ENCODE data around the gene SIGLEC1. TPM values are rescaled to one million over a fixed set of nuclear protein-coding genes. Genes with fewer than 3 reads are reported as not detected.

The SIGLEC1 gene
- total RNA-seq, 2 experiments from 2014 or later = 0.08 to 0.11 TPM

GRCh38 chr20:3755814-3756480 is 43.5 kb upstream of the SIGLEC1 start:
- ChIA-PET CTCF (interaction anchor here (1.4 kb wide), 1 partner anchor 99 kb away, joined by 5 read pairs; no protein-coding TSS in a partner anchor), POLR2A (no interaction called here)
- H3K9me3 Mint-ChIP-seq = no peaks in the 10 kb centered on the region
- H3K27ac Mint-ChIP-seq = no peak overlapping the region
- intact Hi-C loops (cut with DNase I, micrococcal nuclease) = loop anchor here in 1 of 2 experiments (2.0 kb wide), 1 partner anchor 329 kb away; no protein-coding TSS in a partner anchor
- H3K27me3 ChIP-seq (ENCODE audit: control insufficient read depth in 1 of 2, insufficient read depth in 2 of 2, low read length in 2 of 2) = no peaks in the 10 kb centered on the region
- DNase-seq (no peak), ATAC-seq (ENCODE audit: poor library complexity) (no peak)
- peaks cover 14% of the 10 kb centered on the region for H3K4me1 Mint-ChIP-seq (ENCODE audit: low read depth)
- H3K4me1 ChIP-seq (ENCODE audit: insufficient read depth, low read length) = peaks cover 9% of the 10 kb centered on the region
- peaks cover 22% of the 10 kb centered on the region for H3K36me3 Mint-ChIP-seq (ENCODE audit: low read depth)
- no peaks in the 10 kb centered on the region for H3K9me3 ChIP-seq (ENCODE audit: control insufficient read depth in 1 of 2, insufficient read depth in 1 of 2, low read length in 2 of 2)
- H3K4me3 ChIP-seq (ENCODE audit: low read length) = no peak overlapping the region
- H3K27me3 Mint-ChIP-seq = no peaks in the 10 kb centered on the region
- no peak for TF ChIP-seq CTCF (IDR thresholded peaks at IDR 0.05)
- H3K36me3 ChIP-seq (ENCODE audit: insufficient read depth, low read length) = peaks cover 8% of the 10 kb centered on the region
- H3K4me3 Mint-ChIP-seq = no peak overlapping the region
- H3K27ac ChIP-seq (ENCODE audit: low read depth in 1 of 2, low read length in 2 of 2) = no peak overlapping the region

- intact Hi-C loops (cut with DNase I, micrococcal nuclease) = loop anchor here in 1 of 2 experiments (2.0 kb wide), 1 partner anchor 330 kb away; no protein-coding TSS in a partner anchor
- Histone ChIP-seq H3K9me3 (ENCODE audit: control insufficient read depth in 1 of 2, insufficient read depth in 1 of 2, low read length in 2 of 2) (no peaks in the 10 kb centered on the region), H3K4me1 (ENCODE audit: insufficient read depth, low read length) (peaks cover 9% of the 10 kb centered on the region), H3K27me3 (ENCODE audit: control insufficient read depth in 1 of 2, insufficient read depth in 2 of 2, low read length in 2 of 2) (no peaks in the 10 kb centered on the region), H3K36me3 (ENCODE audit: insufficient read depth, low read length) (peaks cover 8% of the 10 kb centered on the region), H3K4me3 (ENCODE audit: low read length) (no peak overlapping the region), H3K27ac (ENCODE audit: low read depth in 1 of 2, low read length in 2 of 2) (no peak overlapping the region)
- Mint-ChIP-seq H3K9me3 (no peaks in the 10 kb centered on the region), H3K36me3 (ENCODE audit: low read depth) (peaks cover 22% of the 10 kb centered on the region), H3K4me1 (ENCODE audit: low read depth) (peaks cover 14% of the 10 kb centered on the region), H3K4me3 (no peak overlapping the region), H3K27me3 (no peaks in the 10 kb centered on the region), H3K27ac (no peak overlapping the region)
- ChIA-PET CTCF (interaction anchor here (1.4 kb wide), 1 partner anchor 100 kb away, joined by 5 read pairs; no protein-coding TSS in a partner anchor), POLR2A (interaction anchor here (3.4 kb wide), 1 partner anchor 13 kb away, joined by 17 read pairs; the partner anchor contains the start of gene ADISSP)
- no peak for TF ChIP-seq CTCF (IDR thresholded peaks at IDR 0.05)
- DNase-seq (no peak), ATAC-seq (ENCODE audit: poor library complexity) (no peak)
Observed at GRCh38 chr20:3755269-3755668, 42.9 kb upstream of the SIGLEC1 start.

GRCh38 chr20:3754276-3754630 is 41.9 kb upstream of the SIGLEC1 start:
- ChIA-PET CTCF (interaction anchor here (1.4 kb wide), 1 partner anchor 101 kb away, joined by 5 read pairs; no protein-coding TSS in a partner anchor), POLR2A (interaction anchor here (3.4 kb wide), 1 partner anchor 14 kb away, joined by 17 read pairs; the partner anchor contains the start of gene ADISSP)
- H3K36me3 ChIP-seq (ENCODE audit: insufficient read depth, low read length) = peaks cover 8% of the 10 kb centered on the region
- peaks cover 12% of the 10 kb centered on the region for H3K4me1 ChIP-seq (ENCODE audit: insufficient read depth, low read length)
- no peak for DNase-seq
- no peaks in the 10 kb centered on the region for H3K27me3 Mint-ChIP-seq
- peaks cover 14% of the 10 kb centered on the region for H3K4me1 Mint-ChIP-seq (ENCODE audit: low read depth)
- TF ChIP-seq CTCF (IDR thresholded peaks at IDR 0.05) = no peak
- no peaks in the 10 kb centered on the region for H3K9me3 ChIP-seq (ENCODE audit: control insufficient read depth in 1 of 2, insufficient read depth in 1 of 2, low read length in 2 of 2)
- intact Hi-C loops (cut with DNase I, micrococcal nuclease) = loop anchor here in 1 of 2 experiments (2.0 to 5.0 kb wide), 2 partner anchors 263 to 331 kb away; partner anchors contain the start of gene RNF24
- no peaks in the 10 kb centered on the region for H3K27me3 ChIP-seq (ENCODE audit: control insufficient read depth in 1 of 2, insufficient read depth in 2 of 2, low read length in 2 of 2)
- peaks cover 22% of the 10 kb centered on the region for H3K36me3 Mint-ChIP-seq (ENCODE audit: low read depth)
- H3K4me3 ChIP-seq (ENCODE audit: low read length) = no peak overlapping the region
- no peak overlapping the region for H3K4me3 Mint-ChIP-seq
- H3K27ac Mint-ChIP-seq = no peak overlapping the region
- H3K9me3 Mint-ChIP-seq = no peaks in the 10 kb centered on the region
- no peak overlapping the region for H3K27ac ChIP-seq (ENCODE audit: low read depth in 1 of 2, low read length in 2 of 2)
- no peak for ATAC-seq (ENCODE audit: poor library complexity)
